HepG2 (cell line): ENCODE measurements around the gene MAD2L2. TPM values are rescaled to one million over a fixed set of nuclear protein-coding genes. Genes with fewer than 3 reads are reported as not detected.

Experiments
- ELF1 ChIP-seq: sonication (generic); formaldehyde crosslinking; IDR thresholded peaks from 2 replicates; pipeline ENCODE4 v1.4.0; 2020; ENCODE audit warnings: missing genetic modification reagents
- GABPB1 ChIP-seq: IDR thresholded peaks from 2 replicates; pipeline ENCODE4 v1.6.1; 2016; ENCODE audit warnings: mild to moderate bottlenecking, missing genetic modification reagents, moderate library complexity, missing compliant biosample characterization
- KLF6 ChIP-seq: IDR thresholded peaks from 2 replicates; pipeline ENCODE4 v1.8.0; 2016; ENCODE audit warnings: missing biosample characterization, missing genetic modification reagents
- MAF1 ChIP-seq: sonication (generic); formaldehyde crosslinking; IDR thresholded peaks from 2 replicates; pipeline ENCODE4 v1.5.0; 2020; ENCODE audit warnings: missing genetic modification reagents, borderline replicate concordance
- NFIB ChIP-seq: sonication (generic); formaldehyde crosslinking; IDR thresholded peaks from 2 replicates; pipeline ENCODE4 v1.9.0; 2021; ENCODE audit warnings: missing genetic modification reagents, mild to moderate bottlenecking, borderline replicate concordance
- NFKB2 ChIP-seq: sonication (generic); formaldehyde crosslinking; IDR thresholded peaks from 2 replicates; pipeline ENCODE4 v1.4.0; 2020; ENCODE audit warnings: missing genetic modification reagents, borderline replicate concordance
- RBM22 ChIP-seq: fragments of 200-400 bp; formaldehyde crosslinking; optimal IDR thresholded peaks from 2 replicates; pipeline ENCODE3; 2017; ENCODE audit warnings: mild to moderate bottlenecking, low read length, moderate library complexity
- XBP1 ChIP-seq: sonication (generic); formaldehyde crosslinking; IDR thresholded peaks from 2 replicates; pipeline ENCODE4 v1.5.0; 2020; ENCODE audit warnings: missing genetic modification reagents
- YY1 ChIP-seq: IDR thresholded peaks from 2 replicates; pipeline ENCODE4 v1.6.1; 2011; ENCODE audit warnings: low read length, low read depth, moderate library complexity, mild to moderate bottlenecking; ENCODE audit not compliant: insufficient read depth, insufficient replicate concordance
- ZNF605 ChIP-seq: sonication (generic); formaldehyde crosslinking; IDR thresholded peaks from 2 replicates; pipeline ENCODE4 v1.8.0; 2022; ENCODE audit warnings: mild to moderate bottlenecking, missing genetic modification reagents
- ZNF761 ChIP-seq: sonication (generic); formaldehyde crosslinking; conservative IDR thresholded peaks from 2 replicates; pipeline ENCODE4 v1.4.0; 2020; ENCODE audit warnings: mild to moderate bottlenecking, missing genetic modification reagents
- ZNF780A ChIP-seq: sonication (generic); formaldehyde crosslinking; IDR thresholded peaks from 2 replicates; pipeline ENCODE4 v1.8.0; 2022; ENCODE audit warnings: mild to moderate bottlenecking, missing genetic modification reagents, moderate library complexity
- ZSCAN25 ChIP-seq: sonication (generic); formaldehyde crosslinking; IDR thresholded peaks from 2 replicates; pipeline ENCODE4 v1.8.0; 2022; ENCODE audit warnings: mild to moderate bottlenecking, missing genetic modification reagents
- ZSCAN29 ChIP-seq: sonication (generic); formaldehyde crosslinking; conservative IDR thresholded peaks from 2 replicates; pipeline ENCODE4 v1.4.0; 2020; ENCODE audit warnings: mild to moderate bottlenecking, missing genetic modification reagents
- polyA plus RNA-seq, 8 experiments: library from polyadenylated mRNA; depleted of rRNA in 3 of 8; stranded (reverse) in 7 of 8; unstranded in 1 of 8; fragments of >200 nt; fragmentation: Illumina TruSeq in 4 of 8; extraction: Trizol in 4 of 8; gene quantifications; 2 replicates each; pipeline versions ENCODE4 v1.2.1 to v1.2.3, GENCODE V29; 2011 to 2016; ENCODE audit warnings: low read depth in 4 of 8, missing spikeins in 1 of 8, mixed read lengths in 1 of 8; ENCODE audit not compliant: insufficient read depth in 1 of 8
- total RNA-seq, 5 experiments: library from RNA; depleted of rRNA; stranded (reverse); fragments of >200 nt; fragmentation: Illumina TruSeq; extraction: Trizol; gene quantifications; 2 replicates each; pipeline ENCODE4 v1.2.3, GENCODE V29; 2016; ENCODE audit warnings: low read depth in 1 of 5
- TF ChIP-seq, protein P1 (sequence below): sonication (generic); formaldehyde crosslinking; IDR thresholded peaks from 2 replicates; pipeline ENCODE4 v1.5.1; 2020; ENCODE audit warnings: mild to moderate bottlenecking, missing genetic modification reagents, moderate library complexity
- TF ChIP-seq, protein P2 (sequence below): sonication (generic); formaldehyde crosslinking; IDR thresholded peaks from 2 replicates; pipeline ENCODE4 v1.5.0; 2020; ENCODE audit warnings: missing genetic modification reagents
- TF ChIP-seq, protein P3 (sequence below), 2 experiments: IDR thresholded peaks; 2 replicates each; pipeline ENCODE4 v1.6.1; 2011 to 2012; ENCODE audit warnings: low read length in 2 of 2, borderline replicate concordance in 1 of 2, low read depth in 1 of 2, mild to moderate bottlenecking in 1 of 2, moderate library complexity in 1 of 2
- TF ChIP-seq, protein P4 (sequence below): sonication (generic); formaldehyde crosslinking; IDR thresholded peaks from 2 replicates; pipeline ENCODE4 v1.5.0; 2020; ENCODE audit warnings: mild to moderate bottlenecking, missing genetic modification reagents, moderate library complexity

The MAD2L2 gene
- total and polyA plus RNA-seq, 2 of the 13 experiments (the other 11 are each of a cell fraction or from before 2014, with no cell fraction given): 51.8 to 53.8 TPM

DNA sequence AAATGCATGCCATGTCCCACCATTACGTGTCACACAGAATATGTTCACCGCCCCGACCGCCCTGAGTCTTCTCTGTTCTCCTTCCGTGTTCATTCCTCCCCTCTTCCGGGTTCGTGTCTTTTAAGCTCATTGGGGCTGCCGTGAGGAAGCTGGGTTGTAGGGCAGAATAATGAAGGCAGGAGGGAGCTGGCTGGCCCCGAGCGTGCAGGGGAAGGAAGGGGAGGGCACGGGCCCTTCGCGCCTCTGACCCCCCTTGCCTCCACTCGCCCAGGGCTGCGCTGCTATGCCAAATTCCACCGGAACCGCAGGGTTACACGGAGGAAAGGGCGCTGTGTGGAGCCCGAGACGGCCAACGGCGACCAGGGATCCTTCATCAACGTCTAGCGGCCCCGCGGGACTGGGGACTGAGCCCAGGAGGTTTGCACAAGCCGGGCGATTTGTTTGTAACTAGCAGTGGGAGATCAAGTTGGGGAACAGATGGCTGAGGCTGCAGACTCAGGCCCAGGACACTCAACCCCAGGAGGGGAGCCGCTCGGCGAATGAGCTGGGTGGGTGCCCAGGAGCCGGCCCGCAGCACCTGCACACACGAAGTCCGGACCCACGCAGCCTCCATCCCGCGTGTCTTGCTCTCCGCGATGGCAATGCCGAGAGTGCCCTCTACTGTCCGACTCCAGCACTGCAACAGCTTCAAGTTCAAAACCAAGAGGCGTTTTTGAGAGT is 38.5 kb upstream of the MAD2L2 start (continued):
- TF ChIP-seq, protein P1, sequence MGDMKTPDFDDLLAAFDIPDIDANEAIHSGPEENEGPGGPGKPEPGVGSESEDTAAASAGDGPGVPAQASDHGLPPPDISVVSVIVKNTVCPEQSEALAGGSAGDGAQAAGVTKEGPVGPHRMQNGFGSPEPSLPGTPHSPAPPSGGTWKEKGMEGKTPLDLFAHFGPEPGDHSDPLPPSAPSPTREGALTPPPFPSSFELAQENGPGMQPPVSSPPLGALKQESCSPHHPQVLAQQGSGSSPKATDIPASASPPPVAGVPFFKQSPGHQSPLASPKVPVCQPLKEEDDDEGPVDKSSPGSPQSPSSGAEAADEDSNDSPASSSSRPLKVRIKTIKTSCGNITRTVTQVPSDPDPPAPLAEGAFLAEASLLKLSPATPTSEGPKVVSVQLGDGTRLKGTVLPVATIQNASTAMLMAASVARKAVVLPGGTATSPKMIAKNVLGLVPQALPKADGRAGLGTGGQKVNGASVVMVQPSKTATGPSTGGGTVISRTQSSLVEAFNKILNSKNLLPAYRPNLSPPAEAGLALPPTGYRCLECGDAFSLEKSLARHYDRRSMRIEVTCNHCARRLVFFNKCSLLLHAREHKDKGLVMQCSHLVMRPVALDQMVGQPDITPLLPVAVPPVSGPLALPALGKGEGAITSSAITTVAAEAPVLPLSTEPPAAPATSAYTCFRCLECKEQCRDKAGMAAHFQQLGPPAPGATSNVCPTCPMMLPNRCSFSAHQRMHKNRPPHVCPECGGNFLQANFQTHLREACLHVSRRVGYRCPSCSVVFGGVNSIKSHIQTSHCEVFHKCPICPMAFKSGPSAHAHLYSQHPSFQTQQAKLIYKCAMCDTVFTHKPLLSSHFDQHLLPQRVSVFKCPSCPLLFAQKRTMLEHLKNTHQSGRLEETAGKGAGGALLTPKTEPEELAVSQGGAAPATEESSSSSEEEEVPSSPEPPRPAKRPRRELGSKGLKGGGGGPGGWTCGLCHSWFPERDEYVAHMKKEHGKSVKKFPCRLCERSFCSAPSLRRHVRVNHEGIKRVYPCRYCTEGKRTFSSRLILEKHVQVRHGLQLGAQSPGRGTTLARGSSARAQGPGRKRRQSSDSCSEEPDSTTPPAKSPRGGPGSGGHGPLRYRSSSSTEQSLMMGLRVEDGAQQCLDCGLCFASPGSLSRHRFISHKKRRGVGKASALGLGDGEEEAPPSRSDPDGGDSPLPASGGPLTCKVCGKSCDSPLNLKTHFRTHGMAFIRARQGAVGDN: peak; percentile 69
- peak; percentile 75 for TF ChIP-seq ELF1
- TF ChIP-seq YY1: peak; percentile 27
- TF ChIP-seq GABPB1: peak; percentile 42; the same call in 1 of the 2 replicates
- TF ChIP-seq, protein P2, sequence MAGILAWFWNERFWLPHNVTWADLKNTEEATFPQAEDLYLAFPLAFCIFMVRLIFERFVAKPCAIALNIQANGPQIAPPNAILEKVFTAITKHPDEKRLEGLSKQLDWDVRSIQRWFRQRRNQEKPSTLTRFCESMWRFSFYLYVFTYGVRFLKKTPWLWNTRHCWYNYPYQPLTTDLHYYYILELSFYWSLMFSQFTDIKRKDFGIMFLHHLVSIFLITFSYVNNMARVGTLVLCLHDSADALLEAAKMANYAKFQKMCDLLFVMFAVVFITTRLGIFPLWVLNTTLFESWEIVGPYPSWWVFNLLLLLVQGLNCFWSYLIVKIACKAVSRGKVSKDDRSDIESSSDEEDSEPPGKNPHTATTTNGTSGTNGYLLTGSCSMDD: no peak
- no peak for TF ChIP-seq XBP1 (CRISPR knock-in tag)
- no peak for TF ChIP-seq KLF6
- TF ChIP-seq ZSCAN25: peak; percentile 96
- no peak for TF ChIP-seq MAF1 (CRISPR knock-in tag)
- TF ChIP-seq ZNF780A (CRISPR knock-in tag): no peak
- TF ChIP-seq ZNF605 (CRISPR knock-in tag): peak; percentile 52; the same call in 1 of the 2 replicates
- peak; percentile 9; the same call in 1 of the 2 replicates for TF ChIP-seq NFKB2 (CRISPR knock-in tag)
- TF ChIP-seq, protein P3, sequence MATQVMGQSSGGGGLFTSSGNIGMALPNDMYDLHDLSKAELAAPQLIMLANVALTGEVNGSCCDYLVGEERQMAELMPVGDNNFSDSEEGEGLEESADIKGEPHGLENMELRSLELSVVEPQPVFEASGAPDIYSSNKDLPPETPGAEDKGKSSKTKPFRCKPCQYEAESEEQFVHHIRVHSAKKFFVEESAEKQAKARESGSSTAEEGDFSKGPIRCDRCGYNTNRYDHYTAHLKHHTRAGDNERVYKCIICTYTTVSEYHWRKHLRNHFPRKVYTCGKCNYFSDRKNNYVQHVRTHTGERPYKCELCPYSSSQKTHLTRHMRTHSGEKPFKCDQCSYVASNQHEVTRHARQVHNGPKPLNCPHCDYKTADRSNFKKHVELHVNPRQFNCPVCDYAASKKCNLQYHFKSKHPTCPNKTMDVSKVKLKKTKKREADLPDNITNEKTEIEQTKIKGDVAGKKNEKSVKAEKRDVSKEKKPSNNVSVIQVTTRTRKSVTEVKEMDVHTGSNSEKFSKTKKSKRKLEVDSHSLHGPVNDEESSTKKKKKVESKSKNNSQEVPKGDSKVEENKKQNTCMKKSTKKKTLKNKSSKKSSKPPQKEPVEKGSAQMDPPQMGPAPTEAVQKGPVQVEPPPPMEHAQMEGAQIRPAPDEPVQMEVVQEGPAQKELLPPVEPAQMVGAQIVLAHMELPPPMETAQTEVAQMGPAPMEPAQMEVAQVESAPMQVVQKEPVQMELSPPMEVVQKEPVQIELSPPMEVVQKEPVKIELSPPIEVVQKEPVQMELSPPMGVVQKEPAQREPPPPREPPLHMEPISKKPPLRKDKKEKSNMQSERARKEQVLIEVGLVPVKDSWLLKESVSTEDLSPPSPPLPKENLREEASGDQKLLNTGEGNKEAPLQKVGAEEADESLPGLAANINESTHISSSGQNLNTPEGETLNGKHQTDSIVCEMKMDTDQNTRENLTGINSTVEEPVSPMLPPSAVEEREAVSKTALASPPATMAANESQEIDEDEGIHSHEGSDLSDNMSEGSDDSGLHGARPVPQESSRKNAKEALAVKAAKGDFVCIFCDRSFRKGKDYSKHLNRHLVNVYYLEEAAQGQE (IDR thresholded peaks at IDR 0.05; ENCODE audit: borderline replicate concordance in 1 of 2, low read depth in 1 of 2, low read length in 2 of 2): no peak
- TF ChIP-seq ZNF761 (CRISPR knock-in tag): 0 out of 2 replicates have a peak, but pooled peaks have one; percentile 40
- TF ChIP-seq NFIB (CRISPR knock-in tag): no peak
- TF ChIP-seq ZSCAN29: 0 out of 2 replicates have a peak, but pooled peaks have one; percentile 37
- TF ChIP-seq, protein P4, sequence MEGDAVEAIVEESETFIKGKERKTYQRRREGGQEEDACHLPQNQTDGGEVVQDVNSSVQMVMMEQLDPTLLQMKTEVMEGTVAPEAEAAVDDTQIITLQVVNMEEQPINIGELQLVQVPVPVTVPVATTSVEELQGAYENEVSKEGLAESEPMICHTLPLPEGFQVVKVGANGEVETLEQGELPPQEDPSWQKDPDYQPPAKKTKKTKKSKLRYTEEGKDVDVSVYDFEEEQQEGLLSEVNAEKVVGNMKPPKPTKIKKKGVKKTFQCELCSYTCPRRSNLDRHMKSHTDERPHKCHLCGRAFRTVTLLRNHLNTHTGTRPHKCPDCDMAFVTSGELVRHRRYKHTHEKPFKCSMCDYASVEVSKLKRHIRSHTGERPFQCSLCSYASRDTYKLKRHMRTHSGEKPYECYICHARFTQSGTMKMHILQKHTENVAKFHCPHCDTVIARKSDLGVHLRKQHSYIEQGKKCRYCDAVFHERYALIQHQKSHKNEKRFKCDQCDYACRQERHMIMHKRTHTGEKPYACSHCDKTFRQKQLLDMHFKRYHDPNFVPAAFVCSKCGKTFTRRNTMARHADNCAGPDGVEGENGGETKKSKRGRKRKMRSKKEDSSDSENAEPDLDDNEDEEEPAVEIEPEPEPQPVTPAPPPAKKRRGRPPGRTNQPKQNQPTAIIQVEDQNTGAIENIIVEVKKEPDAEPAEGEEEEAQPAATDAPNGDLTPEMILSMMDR (CRISPR knock-in tag): peak; percentile 95
- no peak for TF ChIP-seq RBM22
